ELF-1 (cell line): ENCODE results near the gene ZBED5.

Experiments
- DNase-seq: peaks from one replicate; pipeline ENCODE4 v3.0.0-alpha.2; 2016; ENCODE audit warnings: low read depth, low spot score

ZBED5 gene

DNA sequence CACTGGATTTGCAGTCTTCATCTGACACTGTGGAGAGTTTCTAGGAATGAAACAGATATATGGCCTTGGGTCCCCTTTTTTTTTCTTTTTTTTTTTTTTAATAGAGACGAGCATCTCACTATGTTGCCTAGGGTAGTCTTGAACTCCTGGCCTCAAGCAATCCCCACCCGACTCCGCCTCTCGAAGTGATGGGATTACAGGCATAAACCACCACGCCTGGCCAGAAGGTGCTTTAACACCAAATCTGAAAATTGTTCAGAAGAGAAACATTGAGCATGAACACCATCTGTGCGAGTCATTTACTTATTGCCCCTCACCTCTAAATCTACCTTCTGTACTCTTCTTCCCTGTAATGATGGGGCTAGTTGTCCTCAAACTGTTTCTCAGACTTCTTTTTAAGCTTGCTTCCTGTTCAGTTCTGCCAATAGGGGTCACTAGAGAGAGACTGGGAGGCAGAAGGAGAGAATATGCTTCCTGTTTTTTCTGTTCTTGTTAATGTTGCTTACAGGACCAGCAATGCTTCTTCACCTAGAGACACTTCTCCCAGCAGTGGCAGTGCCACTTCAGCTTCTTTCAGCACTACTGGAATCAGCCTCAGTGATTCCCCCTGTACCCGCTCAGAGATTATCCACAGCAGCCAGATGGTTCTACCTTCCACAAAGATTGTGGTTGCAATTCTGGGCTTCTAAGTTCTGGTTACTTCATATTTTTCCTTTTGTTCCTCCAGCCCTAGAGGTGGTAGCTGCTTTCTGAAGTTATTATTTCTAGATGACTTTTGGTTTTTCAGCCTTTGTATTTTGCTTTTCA, 20.8 kb upstream of the ZBED5 start:
- DNase-seq, result peak; percentile 52

DNA sequence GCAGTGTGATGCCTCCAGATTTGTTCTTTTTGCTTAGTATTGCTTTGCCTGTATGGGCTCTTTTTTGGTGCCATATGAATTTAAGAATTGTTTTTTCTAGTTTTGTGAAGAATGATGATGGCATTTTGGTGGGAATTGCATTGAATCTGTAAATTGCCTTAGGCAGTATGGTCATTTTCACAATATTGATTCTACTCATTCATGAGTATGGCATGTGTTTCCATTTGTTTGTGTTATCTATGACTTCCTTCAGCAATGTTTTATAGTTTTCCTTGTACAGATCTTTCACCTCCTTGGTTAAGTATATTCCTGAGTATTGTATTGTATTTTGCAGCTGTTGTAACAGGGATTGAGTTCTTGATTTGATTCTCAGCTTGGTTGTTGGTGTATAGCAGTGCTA, 18.3 kb upstream of the ZBED5 start:
- DNase-seq, result no peak

DNA sequence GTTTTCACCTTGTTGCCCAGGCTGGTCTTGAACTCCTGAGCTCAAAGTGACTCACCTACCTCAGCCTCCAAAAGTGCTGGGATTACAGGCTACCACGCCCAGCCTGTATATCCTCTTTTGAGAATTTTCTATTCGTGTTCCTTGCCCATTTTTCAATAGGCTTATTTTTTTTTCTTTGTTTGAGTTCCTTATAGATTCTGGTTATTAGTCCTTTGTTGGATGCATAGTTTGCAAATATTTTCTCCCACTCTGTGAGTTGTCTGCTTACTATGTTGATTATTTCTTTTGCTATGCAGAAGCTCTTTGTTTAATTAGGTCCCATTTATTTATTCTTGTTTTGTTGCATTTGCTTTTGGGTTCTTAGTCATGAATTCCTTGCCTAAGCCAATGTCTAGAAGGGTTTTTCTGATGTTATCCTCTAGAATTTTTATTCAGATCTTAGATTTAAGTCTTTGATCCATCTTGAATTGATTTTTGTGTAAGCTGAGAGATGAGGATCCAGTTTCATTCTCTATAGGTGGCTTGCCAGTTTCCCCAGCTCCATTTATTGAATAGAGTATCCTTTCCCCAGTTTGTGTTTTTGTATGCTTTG, 17.7 kb upstream of the ZBED5 start:
- no peak for DNase-seq

DNA sequence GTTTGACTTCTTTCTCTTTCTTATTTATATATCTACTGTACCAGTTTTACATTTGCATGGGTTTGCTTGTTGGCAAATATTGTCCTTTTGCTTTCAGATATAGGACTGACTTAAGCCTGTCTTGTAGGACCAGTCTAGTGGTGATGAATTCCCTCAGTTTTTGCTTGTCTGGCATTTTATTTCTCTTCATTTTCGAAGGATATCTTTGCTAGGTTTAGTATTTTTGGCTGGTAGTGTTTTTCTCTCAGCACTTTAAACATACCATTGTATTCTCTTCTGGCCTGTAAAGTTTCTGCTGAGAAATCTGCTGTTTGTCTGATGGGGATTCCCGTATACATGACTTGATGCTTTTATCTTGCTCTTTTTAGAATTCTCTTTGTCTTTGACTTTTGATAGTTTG, 14.2 kb upstream of the ZBED5 start:
- no peak for DNase-seq

DNA sequence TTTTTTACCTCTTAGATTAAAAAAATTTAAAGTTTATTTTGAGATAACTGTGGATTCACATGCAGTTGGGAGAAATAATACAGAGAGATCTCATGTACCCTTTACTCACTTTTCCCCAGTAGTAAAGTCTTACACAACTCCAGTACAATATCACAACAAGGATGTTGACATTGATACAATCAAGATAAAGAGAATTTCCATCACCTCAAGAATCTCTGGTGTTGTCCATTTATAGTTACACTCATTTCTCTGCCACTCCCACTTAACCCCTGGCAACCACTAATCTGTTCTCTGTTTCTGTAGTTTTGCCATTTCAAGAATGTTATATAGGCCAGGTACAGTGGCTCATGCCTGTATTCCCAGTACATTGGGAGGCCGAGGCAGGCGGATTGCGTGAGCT, 10.5 kb upstream of the ZBED5 start:
- no peak for DNase-seq

DNA sequence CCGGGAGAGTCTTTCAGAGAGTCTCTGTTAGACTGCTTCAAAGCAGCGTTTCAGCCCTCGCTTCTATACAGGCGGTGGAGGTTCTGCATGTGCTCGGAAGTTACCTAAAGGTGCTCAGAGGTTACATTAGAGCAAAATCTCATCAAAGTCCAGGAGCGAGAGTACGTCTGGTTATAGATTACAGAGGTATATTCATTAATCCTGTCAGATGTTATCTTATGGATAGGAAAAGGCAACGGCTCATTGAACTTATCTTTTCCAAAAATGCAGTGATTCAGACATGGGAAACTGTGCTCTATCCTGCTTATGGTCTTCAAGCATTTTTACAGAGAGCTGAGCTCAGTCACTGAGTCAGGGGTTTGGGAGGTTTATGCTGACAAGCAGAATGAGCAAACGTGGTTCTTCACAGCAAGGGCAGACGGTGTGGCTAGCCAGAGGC, 9.1 kb upstream of the ZBED5 start:
- peak; percentile 14 for DNase-seq

DNA sequence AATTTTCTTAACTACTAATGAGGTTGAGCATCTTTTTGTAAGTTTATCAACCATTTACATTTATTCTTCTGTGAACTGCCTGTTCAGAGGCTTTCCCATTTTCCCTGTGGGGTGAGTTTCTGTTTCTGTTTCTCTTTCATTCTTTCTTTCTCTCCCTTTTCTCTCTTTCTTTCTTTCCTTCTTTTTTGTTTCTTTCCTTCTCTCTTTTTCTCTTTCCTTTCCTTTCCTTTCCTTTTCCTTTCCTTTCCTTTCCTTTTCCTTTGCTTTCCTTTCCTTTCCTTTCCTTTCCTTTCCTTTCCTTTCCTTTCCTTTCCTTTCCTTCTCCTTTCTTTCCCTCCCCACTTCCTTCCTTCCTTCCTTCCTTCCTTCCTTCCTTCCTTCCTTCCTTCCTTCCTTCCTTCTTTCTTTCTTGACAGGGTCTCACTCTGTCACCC, 8.0 kb upstream of the ZBED5 start:
- no peak for DNase-seq

DNA sequence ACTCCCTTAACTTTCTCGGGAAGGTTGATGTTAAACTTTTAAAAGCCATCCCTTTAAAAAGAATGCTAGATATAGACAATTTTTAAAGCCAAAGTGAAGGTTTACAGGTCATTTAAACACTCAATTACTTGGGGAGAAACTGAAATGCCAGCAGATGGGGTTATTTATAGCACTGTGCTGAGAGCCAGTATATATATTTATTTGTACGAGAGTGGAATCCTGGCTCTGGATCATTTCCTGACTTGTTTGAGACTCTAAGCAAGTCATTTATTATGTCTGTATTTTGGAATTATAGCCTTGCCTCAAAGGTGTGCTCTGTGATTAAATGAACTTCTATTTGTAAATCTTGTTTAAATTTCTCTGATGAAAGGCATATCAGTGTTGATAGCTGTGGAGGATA, 6.8 kb upstream of the ZBED5 start:
- no peak for DNase-seq

DNA sequence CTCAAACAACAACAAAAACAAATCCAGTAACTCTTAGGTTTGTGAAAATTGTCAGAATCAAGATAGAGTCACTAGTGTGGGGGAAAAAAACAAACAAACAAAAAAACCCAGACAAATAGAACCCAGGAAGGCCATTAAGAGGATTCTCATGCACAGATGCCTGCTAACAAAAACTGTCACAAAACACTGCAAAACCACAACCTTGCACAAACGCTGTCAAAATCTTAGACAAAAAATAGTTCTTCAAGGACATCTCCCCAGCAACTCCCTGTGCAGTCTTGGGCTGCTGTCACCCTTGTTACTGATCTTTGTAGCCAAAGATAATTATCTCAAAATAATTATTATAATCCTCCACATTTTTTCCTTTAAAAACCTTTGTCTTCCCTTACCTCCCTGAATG, 4.6 kb upstream of the ZBED5 start:
- no peak for DNase-seq

DNA sequence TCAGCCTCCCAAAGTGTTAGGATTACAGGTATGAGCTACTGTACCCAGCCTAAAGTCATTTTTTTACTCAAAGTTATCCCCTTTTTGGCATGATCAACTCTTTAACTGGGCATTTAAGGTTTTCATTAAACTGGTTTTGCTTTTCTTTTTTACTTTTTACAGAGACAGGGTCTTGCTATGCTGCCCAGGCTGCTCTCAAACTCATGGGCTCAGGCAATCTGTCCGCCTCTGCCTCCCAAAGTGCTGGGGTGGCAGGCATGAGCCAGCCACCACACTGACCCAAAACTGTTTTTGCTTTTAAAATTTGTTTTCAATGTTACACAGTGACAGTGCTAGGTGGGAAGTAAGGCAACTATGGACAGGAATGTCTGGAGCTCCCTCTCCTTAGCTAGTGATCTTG, 3.9 kb upstream of the ZBED5 start:
- DNase-seq, result no peak

DNA sequence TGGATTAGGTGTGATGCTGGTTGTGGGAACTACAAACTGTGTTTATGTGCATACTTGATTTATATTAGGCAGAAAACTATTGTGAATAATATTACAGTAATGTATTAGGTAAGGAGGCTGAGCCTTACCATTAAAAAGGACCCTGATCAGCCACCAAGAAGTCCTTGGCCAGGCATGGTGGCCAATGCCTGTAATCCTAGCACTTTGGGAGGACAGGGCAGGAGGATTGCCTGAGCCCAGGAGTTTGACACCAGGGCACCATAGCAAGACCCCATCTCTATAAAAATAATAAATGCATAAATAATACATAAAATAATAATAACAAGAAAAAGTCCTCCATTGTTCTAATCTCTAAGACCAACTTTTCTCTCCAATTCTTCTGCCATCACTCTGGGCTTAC, 3.2 kb upstream of the ZBED5 start:
- no peak for DNase-seq

DNA sequence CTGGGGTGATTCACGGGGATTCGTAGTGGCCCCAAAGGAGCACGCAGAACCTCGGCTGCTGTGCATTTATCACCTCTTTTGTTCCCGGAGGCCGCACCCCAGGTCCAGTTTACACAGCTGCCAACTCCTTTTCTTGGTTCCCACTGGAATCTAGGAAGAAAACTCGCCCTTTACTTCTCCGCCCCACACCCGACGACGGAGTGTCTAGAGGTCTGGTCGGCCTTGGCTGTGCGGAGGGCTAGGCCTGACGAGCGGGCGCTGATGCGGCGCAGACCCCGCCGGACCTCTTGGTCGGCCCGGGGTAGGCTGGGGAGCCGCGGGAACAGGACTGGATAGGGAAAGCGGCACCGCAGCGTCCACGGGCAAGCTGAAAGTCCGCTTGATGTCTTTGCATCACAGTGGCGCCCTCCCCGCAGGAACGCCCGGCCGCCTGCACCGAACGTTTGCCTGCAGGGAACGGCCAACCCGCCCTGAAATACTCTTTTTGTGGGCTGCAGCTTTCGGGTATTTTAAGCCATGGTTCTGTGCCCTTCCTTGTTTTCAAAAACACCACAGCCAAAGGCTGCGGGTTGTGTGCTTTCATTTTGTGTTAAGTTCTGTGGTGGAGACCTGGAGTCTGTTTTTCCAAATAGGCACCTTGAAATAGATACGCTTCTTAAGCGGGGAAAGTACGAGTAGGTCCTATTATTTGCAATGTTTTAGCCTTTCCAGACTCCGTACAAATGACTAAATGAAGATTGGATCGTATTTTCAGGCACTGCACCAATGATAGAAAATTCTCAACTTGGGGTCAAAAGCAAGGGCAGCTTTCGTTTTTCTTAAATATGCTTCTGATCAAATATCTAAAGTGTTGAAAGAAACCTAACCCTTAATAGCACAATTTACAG, 829 bp upstream of the ZBED5 start:
- DNase-seq, result peak; percentile 91

DNA sequence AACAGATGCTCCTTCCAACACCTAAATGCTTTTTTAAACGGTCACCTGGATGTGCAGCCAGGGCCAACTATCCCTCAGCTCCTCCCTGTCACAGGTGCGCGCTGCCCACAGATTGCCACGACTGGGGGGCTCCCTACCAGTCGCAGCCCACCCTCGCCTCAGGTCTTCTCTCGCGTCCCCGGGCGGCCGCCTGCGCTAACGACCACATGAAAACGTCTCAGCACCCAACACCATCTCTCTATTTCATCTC, 469 bp downstream of the ZBED5 start:
- DNase-seq, result no peak

DNA sequence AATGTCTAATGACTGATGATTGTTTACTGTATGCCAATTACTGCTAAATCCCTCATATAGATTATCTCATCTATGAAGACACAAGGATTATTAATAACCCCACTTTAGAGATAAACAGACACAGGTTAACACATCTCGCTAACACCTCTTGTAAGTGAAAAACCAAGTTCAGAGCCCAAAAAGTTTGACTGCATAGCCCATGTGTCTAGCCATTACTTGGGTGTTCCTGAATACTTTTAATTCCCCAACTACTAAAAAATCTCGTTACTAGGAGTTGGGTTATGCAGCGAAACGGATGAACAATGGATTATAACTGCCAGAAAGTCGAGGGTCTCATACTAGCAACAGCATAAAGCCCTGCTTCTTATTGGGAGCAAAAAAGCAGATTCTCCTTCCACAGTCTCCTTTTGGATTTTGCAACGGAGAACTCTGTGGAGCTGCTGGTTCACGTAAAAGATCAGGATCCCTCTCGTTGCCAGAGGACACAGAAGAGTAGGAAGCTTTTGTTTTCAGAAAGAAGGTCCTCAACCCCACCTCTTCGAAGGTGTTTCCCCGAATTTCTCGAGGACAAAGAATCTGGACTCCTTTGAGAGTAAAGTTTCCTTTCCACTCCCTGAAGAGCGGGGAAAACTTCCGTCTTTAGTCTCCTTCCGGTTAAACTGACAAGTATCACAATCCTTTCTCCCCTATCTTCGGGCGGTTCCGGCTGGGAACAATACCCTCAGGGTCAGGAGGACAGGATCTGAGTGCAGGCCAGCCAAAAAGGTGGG, 979 bp downstream of the ZBED5 start:
- DNase-seq, result no peak

DNA sequence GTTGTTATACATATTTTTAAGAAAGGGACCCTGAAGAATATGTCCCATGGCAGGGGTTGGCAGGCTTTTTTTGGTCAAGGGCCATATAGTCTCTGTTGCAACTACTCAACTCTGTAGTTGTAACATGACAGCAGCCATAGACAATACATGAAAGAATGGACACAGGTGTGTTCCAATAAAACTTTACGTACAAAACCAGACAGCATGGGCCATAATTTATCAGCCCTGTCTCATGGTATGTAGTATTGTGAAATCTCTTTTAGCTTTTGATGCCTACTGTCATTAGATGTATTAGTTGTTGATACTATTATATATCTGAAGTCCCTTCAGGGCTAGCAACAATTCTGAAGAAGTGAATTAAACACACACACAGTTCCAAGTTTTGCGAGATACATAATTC, 2.6 kb downstream of the ZBED5 start:
- no peak for DNase-seq

DNA sequence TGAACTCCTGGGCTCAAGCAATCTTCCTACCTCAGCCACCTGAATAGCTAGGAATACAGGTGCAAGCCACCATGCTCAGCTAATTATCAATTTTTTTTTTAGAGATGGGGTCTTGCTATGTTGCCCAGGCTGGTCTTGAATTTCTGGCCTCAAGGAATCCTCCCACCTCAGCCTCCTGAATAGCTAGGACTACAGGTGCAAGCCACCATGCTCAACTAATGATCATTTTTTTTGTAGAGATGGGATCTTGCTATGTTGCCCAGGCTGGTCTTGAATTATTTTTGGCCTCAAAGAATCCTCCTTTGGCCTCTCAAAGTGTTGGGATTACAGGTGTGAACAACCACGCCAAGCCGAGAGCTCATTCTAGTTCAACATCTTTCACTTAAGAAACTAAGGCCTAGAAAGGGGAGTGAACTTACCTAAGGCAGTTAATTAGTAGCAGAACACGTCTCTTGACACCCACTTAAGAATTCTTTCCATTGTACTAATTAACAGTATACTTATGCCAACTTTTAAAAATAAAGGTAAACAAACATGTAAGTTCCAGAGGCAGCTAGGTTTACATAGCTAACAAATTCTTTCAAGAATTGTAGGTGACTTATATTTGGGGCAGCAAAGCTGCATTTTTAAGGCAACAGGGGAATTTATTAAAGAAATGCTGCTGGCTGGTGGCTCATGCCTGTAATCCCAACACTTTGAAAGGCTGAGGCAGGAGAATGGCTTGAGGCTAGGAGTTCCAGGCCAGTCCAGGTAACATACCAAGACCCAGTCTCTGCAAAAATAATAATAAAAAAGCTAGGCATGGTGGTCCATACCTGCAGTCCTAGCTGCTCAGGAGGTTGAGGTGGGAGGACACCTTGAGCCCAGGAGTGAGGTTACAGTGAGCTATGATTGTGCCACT, 9.6 kb downstream of the ZBED5 start:
- DNase-seq, result peak; percentile 19

DNA sequence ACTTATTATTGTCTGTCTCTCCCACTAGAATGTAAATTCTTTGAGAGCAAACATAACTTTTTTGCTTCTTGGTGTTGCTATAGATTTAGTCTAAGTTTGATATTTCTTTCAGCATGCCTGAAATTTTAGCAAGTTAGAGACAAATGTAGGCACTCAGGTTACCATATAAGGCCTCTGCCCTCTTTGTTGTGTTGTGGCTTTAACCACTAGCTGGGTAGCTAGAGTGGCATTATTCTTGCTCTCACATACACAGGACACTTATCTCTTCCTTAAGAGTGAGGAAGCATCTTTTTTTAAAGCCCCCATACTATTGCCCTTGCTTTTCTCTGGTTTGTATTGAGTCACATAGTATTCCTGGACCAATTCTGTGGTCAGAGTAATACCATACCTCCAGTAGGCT, 11.2 kb downstream of the ZBED5 start:
- DNase-seq, result no peak

DNA sequence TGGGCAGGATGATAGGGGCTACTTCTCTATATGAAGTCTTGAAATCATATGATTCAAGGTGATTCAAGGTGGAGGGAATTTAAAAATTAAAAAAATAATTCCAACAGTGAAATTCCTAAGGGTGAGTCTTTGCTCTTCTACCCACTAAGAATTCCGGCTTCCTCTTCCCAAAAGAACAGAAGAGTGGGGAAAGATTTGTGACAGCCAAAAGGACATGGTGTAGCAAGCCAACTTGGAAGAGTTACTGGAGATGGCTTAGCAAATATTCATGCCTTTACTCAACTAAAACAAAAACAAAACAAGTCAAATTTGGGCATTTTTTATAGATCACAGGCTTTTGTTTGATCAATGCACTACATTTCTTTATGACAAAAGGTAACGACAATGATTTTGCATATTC, 12.3 kb downstream of the ZBED5 start:
- no peak for DNase-seq

DNA sequence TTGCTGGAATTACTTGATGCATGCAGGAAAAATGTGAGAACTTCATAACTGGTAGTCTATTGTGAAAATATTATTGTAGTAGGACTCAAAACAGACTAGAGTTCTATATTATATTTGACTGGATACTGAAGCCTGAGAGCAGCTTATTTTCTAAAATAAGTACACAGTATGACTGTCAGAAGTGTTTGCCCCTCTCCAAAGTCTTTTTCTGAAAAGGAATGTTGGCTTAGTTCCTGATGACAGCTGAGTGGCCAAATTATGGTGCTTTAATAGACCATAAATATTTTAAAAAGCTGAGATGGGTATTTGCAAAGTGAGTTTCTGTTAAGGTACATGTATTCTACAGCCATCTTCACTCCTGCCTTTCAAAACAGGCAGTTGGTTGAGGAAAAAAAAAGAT, 13.1 kb downstream of the ZBED5 start:
- DNase-seq, result no peak

DNA sequence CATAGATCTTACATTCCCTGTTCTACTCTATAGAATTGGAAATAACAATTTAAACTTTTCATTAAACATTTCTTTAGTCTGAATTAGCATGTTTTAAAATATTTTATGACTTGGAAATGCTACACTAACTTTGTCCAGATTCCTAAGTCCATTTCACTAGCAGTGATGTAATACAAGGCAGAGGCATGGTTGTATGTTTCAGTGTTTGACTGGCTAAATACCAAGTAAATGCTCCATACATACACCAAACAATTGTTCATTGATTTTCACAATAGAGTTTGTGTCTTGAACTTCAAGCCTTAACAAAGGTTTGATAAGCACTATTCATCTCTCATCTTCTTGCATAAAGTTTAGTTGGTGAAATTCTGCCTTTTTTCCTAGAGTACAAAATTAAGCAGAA, 13.5 kb downstream of the ZBED5 start:
- no peak for DNase-seq

DNA sequence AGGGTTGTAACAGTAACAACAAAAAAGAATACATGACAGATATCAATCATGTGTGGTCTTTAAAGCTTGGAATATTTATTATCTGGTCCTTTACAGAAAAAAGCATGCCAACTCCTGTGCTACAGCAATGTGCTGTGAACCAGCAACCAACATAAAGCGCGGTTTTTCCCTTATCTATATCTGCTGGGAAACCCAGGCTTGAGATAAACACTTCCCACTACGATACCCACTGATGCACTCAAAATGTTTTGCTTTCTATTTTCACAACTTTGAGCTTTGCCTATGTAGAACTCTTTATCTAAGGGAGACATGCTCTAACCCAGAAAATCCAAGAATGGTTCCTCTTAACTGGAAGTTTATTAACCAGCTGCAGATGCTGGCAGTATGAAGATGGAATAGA, 19.0 kb downstream of the ZBED5 start:
- DNase-seq, result no peak
